ENCODE measurements around the gene CHAT. TPM values are rescaled to one million over a fixed set of nuclear protein-coding genes. Genes with fewer than 3 reads are reported as not detected.
A peak's percentile ranks its signal among the peaks of the same experiment; 100 is the strongest.

CHAT gene
- total and polyA plus RNA-seq, 12 donors = not detected

- TF ChIP-seq CTCF (IDR thresholded peaks at IDR 0.05) = no peak
- no peaks in the 10 kb centered on the region for H3K36me3 ChIP-seq
Observed at GRCh38 chr10:49587981-49588380, 25.9 kb upstream of the CHAT start.

DNA sequence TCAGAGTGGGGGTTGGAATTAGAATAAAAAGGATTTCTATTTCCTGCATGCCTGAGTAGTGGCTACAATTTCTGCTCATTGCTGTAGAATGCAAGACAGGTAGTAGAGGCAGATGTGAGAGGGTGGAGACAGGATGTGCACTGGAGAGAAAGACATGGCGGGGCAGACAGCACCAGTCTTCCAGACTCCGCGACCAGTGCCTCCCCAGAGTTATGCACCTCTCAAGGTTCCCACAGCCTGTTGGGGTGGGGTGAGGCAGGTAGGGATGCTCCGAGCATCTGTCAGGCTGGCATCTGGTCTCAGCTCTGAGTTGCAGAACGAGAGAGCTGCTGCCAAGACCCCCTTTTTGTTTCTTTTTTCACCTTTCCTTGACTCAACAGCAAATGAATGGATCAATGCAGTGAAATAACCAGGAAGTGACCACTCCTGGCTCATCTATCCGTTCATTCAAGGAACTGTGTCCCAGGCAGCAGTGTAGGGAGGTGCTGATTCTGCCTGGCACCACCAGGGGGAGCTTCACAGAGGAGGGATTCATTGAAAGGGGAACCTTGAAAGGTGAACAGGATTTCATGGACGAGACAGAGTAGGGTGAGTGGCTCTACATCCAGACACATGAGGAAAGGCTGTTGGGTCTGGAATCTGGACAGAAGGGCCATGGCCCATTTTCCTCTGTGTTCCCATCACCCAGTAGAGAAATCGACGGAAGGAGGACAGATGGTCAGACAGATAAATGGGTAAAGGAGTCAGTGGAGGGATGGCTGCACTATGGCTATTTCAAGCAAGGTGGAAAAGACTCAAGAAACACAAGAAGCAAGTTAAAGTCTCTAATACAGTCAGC lies 20.9 kb upstream of the CHAT start:
- TF ChIP-seq CTCF (IDR thresholded peaks at IDR 0.05) = peak; percentile 71 to 96 (median 86)
- WGBS, 2 donors = 38 to 39% methylated on average over 9 of the region's 9 CpGs
- no peak overlapping the region for H3K27ac ChIP-seq
- H3K27me3 ChIP-seq = peaks cover 0 to 29% (median 8%) of the 10 kb centered on the region in 7 donors
- ATAC-seq = peak in 7 of 8 donors; percentile 52 to 75 (median 61)
- no peaks in the 10 kb centered on the region for H3K4me1 ChIP-seq
- DNase-seq = peak; percentile 32 to 47
- no peak overlapping the region for H3K4me3 ChIP-seq
- intact Hi-C loops (cut with DNase I) = loop anchor here in 5 of 10 donors (2.0 to 10.0 kb wide), 3 partner anchors 629 to 632 kb away; no protein-coding TSS in a partner anchor
- no peaks in the 10 kb centered on the region for H3K36me3 ChIP-seq
- peaks cover 0 to 6% (median 0%) of the 10 kb centered on the region in 11 donors for H3K9me3 ChIP-seq

More at GRCh38 chr10:49587981-49588380, 25.9 kb upstream of the CHAT start:
- Histone ChIP-seq H3K9me3 (peaks cover 0 to 6% (median 0%) of the 10 kb centered on the region in 11 donors), H3K4me3 (no peak overlapping the region), H3K4me1 (no peaks in the 10 kb centered on the region), H3K27ac (no peak overlapping the region), H3K27me3 (peaks cover 0 to 22% (median 0%) of the 10 kb centered on the region in 7 donors)
- DNase-seq (no peak), ATAC-seq (no peak)
- WGBS, 2 donors = 72 to 78% methylated on average over 4 of the region's 4 CpGs
- intact Hi-C loops (cut with DNase I) = no loop called here

DNA sequence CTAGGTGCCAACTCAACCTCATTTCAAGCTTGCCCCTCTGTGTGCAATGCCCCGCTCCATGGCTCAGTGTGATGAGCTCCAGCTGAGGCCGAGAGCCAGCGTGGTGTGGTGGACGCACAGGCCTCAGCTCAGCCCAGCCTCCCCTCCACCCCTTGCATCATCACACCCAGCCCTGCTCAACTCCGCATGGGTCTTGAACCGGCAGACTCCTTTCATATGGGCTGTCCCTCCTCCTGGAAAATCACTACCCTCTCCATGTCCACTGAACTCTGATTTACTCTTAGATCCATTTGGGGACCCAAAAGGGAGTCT lies 20.3 kb upstream of the CHAT start:
- H3K4me3 ChIP-seq = no peak overlapping the region
- H3K4me1 ChIP-seq = no peaks in the 10 kb centered on the region
- no peaks in the 10 kb centered on the region for H3K36me3 ChIP-seq
- ATAC-seq (no peak), DNase-seq (no peak)
- 79 to 83% methylated on average over 6 of the region's 6 CpGs for WGBS, 2 donors
- intact Hi-C loops (cut with DNase I) = loop anchor here in 5 of 10 donors (2.0 to 10.0 kb wide), 3 partner anchors 629 to 631 kb away; no protein-coding TSS in a partner anchor
- peaks cover 0 to 32% (median 13%) of the 10 kb centered on the region in 7 donors for H3K27me3 ChIP-seq
- no peak for TF ChIP-seq CTCF (IDR thresholded peaks at IDR 0.05)
- H3K27ac ChIP-seq = no peak overlapping the region
- H3K9me3 ChIP-seq = peaks cover 0 to 6% (median 0%) of the 10 kb centered on the region in 11 donors

DNA sequence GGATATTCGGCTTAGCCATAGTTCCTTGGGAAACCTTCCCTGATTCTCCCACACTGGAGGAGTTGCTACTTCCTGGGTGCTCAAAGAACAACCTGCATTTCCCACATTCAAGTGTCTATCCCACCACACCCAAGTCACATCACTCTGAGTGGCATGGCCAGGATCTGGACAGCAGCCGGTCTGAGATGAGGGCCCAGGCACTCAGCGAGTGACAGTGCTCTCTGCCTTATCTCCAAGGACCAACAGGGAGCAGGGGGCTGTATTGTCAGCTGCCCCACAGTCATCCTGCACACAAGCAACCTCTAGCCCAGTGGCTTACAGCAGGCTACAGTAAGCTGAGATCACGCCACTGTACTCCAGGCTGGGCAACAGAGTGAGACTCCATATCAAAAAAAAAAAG lies 19.8 kb upstream of the CHAT start:
- no peak overlapping the region for H3K4me3 ChIP-seq
- H3K4me1 ChIP-seq = no peaks in the 10 kb centered on the region
- no peak for ATAC-seq
- TF ChIP-seq CTCF (IDR thresholded peaks at IDR 0.05) = no peak
- H3K27me3 ChIP-seq = peaks cover 0 to 33% (median 13%) of the 10 kb centered on the region in 7 donors
- no peaks in the 10 kb centered on the region for H3K36me3 ChIP-seq
- H3K27ac ChIP-seq = no peak overlapping the region
- DNase-seq = no peak
- intact Hi-C loops (cut with DNase I) = loop anchor here in 7 of 10 donors (1.0 to 10.0 kb wide), 5 partner anchors 628 to 631 kb away; no protein-coding TSS in a partner anchor
- H3K9me3 ChIP-seq = peaks cover 0 to 6% (median 0%) of the 10 kb centered on the region in 11 donors
- 58 to 65% methylated on average over 4 of the region's 4 CpGs for WGBS, 2 donors
